ENCODE results near the gene AMPH. TPM values are rescaled to one million over a fixed set of nuclear protein-coding genes. Genes with fewer than 3 reads are reported as not detected.

AMPH gene
- polyA plus RNA-seq, 3 donors: 15.1 to 17.4 (median 16.4) TPM

DNA sequence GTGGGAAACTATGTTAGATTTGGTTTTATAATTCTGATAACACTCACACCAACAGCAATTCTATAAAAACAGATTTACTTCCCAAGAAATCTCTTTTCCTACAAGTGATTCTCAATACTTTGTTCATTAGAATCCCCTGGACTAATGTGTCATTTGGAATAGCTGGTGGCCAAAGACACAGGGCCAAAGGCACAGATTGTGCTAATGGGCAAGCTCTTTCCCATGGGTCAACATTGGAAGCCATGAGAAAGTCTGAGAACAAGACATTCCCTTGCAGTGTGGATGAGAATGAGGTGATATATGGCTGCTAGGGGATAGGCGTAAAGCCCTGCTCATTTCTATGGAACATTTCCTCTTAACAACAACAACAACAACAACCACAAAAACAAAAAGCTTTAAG is 153.8 kb downstream of the AMPH start:
- DNase-seq (ENCODE audit: low read depth in 3 of 3, low spot score in 2 of 3): no peak

DNA sequence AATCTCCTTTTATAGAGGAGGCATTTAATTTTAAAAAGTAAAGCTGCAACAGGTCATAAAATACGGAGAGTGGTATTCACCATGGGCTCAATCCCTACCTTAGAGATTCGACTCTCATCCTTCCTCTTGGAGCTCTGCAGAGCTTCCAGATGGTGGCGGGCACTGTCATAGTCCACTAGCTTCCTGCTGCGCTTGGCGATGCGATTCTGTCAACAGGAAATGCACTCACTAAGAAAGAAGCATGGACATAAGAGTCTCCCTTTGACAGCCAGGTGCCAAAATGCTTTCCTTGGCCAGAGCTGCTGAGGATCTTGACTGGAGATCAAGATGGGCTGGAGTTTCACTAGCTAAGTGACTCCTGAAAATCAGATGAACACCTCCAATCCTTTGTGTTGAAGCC is 154.4 kb downstream of the AMPH start:
- DNase-seq (ENCODE audit: low read depth in 3 of 3, low spot score in 2 of 3): no peak

DNA sequence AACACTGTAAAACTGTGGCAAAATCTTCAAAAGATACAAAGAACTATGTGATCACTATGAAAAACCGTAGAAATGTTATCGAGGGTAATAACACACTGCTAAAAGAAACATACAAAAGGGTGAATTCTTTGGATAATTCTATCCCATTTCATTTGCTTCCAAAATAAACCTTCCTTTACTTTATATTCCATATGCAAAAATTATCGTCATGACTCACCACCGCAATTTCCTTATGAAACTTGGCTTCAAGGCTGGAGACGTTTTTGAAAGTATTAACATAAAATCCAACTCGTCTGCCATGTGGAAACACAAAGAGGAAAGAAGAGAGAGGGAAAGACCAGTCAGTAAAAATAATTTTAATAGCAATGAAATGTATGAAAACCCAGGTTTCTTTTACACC is 165.2 kb downstream of the AMPH start:
- DNase-seq (ENCODE audit: low read depth in 3 of 3, low spot score in 2 of 3): no peak

DNA sequence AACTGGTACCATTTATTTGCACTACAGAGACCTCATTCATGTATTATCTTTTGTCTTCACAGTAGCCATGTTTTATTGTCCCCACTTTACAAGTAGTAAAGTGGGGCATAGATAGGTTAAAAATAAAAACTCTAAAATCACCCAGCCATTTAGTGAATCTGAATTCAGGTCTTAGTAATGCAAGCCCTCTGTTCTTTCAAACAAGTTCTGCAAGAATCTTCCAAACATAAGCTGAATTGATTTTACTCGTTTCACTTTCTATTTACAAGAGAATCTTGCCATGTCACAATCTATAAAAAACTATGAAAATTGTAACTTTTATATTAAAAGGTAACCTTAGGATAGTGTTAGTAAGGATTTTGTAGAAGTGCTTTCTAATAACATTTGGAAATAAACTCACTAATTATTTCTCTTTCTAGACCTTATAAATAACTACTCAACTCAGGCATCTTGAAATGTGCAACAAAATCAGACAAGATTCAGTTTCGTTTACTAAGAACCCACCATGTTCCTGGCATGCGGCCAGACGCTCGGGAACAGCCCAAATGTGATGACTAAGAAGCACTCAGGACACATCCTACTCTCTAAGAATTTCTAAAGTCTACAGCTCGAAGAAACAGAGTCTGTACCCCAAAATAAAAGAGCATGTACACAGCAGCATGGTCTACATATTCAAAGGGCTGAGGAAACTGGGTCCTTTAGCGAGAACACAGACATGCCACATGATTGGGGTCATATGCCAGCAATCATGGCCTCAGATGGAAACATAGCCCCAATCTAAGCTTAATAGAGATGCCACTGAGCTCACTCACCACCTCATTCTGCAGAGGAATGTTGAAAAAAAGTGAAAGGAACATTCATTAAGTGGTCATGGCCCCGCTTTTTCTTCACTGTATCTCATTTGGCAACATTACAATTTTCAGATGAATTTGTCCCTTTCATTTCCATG is 167.6 kb downstream of the AMPH start:
- no peak for DNase-seq (ENCODE audit: low read depth in 3 of 3, low spot score in 2 of 3)

DNA sequence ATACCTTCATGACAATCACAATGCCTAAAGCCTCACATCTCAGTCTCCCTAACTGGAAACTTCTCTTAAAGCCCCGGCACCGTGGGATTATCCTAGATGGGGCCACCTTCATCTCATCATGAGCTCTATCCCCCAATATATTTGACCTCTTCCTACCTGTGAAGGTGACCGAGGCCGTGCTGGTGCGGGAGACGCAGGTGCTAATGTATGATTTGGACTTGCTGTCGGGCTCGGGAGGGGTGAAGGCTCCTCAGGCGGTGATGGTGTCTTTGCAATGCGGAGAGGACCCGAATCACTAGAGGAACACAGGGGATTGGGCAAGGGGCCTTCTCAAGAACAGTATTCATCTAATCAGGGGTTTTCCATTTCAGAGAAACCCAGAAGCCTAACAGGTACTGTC is 168.4 kb downstream of the AMPH start:
- DNase-seq (ENCODE audit: low read depth in 3 of 3, low spot score in 2 of 3): no peak

DNA sequence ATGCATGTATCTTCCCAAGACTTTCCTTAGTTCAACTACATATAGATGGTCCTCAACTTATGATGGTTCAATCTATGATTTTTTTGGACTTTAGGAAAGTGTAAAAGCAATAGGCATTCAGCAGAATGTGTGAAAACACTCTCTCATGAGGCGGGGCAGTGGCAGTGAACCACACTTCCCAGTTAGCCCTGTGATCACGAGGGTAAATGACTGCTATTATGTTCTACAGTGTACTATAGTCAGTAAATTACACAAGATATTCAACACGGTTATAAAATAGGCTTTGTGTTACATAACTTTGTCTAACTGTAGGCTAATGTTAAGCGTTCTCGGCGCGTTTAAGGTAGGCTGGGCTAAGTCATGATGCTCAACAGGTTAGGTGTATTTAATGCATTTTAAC is 169.3 kb downstream of the AMPH start:
- no peak for DNase-seq (ENCODE audit: low read depth in 3 of 3, low spot score in 2 of 3)

DNA sequence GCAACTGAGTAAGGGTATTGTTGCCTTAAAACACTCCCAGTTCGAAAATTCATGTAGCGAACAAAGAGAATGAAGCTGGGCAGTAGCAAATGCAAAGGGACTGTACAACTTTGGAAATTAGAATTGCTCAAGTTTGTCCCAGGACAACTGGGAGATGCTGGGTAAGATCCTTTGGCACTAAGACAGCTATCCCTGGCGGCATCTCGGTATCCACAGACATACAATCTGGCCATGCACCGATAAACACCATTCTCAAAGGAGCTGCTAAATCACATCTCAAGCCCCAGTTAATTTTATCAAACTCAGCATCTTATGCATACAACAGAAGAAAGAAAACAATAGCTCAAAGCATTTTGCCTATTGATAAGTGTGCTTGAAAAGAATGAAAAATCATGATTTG is 177.3 kb downstream of the AMPH start:
- DNase-seq (ENCODE audit: low read depth in 3 of 3, low spot score in 2 of 3): no peak

DNA sequence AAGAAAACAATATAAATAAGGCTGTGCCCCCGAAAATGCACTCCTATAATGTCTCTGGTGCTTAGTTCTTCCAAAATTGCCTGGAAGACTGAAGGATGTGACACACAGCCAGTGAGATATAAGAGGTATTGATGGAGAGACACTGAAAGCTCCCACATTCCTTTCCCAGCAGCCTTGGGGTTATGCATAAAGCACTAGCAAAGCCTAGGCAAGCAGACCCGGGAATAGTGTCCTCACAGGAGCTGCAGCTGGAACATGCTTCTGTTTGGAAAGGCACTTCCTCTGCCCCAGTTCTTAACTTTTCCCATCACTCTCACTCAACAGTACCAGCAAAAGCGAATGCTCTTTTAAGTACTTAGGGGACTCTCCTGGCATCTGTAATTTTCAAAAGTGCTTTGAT is 178.0 kb downstream of the AMPH start:
- DNase-seq (ENCODE audit: low read depth in 3 of 3, low spot score in 2 of 3): peak in 1 of 3 donors; percentile 27

DNA sequence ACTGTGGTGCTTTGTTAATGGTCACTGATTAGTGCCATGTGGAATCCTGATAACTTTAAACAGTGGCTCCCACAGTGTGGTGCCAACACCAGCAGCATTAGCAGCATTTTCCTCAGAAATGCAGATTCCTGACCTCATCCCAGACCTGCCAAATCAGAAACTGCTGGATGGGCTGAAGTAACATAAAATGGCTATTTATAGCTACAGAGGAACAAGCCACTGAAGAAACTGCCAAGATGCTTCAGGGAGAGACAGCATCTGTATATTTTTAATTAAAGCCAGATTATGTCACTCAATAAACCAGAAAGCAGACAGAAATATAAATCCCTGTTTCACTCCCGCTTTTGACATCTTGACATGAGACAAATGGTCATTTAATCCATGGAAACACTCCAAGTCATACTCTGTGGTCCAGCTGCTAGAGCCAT is 178.5 kb downstream of the AMPH start:
- DNase-seq (ENCODE audit: low read depth in 3 of 3, low spot score in 2 of 3): peak in 2 of 3 donors; percentile 27 to 31

DNA sequence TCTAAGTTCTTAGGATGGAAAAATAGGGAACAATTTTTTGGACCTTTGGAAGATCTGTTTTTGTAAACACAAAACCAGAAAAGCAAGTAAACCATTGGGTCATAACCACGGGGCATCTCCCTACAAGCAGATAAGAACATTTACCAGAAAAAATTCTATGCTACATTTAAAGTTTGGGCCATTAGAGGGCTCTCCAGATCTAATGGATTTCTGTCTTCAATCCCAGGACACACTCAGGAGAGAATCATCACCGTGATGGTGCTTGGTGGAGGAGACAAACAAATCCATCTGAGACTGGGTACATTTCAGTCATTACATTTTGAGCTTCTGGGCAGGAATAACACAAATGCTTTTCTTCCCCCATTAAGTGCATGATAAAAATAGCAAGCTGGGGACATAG is 179.3 kb downstream of the AMPH start:
- DNase-seq (ENCODE audit: low read depth in 3 of 3, low spot score in 2 of 3): no peak

DNA sequence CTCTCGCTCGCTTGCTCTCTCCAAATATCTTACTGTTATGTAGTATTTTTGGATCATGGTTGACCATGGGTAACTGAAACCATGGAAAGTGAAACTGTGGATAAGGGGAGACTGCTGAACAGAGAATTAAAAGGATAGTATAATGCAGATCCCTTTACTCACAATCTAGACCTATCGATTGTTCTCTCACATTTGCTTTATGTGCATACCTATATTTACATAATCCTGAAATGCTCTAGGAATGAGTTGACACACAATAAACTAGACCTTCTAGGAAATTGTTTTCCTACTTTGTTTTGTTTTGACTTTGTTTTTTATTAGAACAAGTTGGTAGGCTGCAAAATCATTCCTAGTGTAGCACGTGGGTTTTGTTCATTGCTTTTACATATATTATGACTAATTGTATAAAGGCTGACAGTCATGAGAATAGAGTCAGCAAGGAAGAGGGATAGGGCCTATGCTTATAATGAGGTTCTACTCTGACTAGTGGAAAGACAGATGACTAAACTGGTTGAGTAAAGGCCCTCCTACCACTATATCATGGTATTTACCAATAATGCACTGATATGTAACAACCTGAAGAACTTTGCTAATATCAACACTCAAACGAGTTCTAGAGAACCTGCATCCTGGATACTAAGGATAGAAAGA is 182.5 kb downstream of the AMPH start:
- DNase-seq (ENCODE audit: low read depth in 3 of 3, low spot score in 2 of 3): no peak

DNA sequence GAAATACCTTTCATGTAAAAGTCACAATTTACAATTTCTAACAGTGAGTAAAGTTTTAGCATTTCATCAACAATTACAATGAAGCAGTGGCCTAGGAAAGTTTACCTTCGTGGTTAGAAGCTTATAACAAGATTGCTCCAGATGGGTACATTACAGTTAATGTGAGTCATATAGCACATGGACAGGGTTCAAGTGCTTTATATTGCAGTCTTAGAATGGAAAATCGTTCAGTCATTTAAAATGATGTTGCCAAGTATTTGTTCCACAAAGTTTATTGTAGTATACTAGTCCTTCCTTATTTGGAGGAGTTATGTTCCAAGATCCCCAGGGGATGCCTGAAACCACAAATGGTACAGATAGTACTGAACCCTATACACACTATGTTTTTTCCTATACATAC is 183.1 kb downstream of the AMPH start:
- no peak for DNase-seq (ENCODE audit: low read depth in 3 of 3, low spot score in 2 of 3)

DNA sequence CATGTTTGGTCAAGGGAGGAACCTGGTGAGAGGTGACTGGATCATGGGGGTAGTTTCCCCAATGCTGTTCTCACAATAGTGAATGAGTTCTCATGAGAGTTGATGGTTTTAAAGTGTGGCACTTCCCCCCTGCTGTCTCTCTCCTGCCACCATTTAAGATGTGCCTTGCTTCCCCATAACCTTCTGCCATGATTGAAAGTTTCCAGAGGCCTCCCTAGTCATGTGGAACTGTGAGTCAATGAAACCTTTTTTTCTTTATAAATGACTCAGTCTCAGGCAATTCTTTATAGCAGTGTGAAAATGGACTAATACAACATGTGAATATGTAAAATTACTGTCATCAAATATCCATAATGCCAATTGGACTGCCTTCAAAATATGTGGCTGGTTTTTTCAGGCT is 192.2 kb downstream of the AMPH start:
- no peak for DNase-seq (ENCODE audit: low read depth in 3 of 3, low spot score in 2 of 3)

DNA sequence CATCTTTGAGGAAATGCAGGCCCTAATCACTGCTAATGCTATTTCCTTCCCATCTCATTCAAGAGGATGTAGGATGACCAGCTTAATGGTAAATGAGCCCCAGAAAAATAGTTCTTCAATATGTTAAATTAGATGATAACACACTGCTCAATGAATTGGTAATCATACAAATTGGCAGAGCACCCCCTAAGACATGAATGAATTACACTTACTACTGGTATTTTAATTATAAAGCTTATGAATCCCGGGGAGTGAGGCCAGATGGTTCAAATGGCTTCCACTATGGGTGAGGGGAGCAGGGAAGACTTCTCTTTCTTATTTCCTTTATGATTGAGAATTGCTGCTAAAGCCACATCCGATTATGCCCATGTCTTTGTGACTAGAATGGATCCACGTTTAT is 198.5 kb downstream of the AMPH start:
- DNase-seq (ENCODE audit: low read depth in 3 of 3, low spot score in 2 of 3): no peak

DNA sequence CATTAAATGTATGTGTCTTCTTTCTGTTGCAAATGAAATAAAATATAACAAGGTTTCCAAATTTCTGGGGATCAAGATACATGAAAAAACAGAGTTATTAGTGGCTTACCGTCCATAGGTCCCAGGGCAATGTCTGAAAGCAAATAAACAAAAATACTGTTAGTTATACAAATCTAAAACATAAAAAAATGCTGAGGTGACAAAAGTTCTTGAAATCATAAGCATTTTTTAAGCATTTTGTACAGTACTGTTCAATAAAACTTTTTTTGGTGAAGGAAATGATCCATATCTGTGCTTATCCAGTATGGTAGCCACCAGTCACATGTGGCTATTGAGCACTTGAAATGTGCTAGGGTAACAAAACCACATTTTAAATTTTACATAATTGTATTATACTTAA is 199.1 kb downstream of the AMPH start:
- no peak for DNase-seq (ENCODE audit: low read depth in 3 of 3, low spot score in 2 of 3)

DNA sequence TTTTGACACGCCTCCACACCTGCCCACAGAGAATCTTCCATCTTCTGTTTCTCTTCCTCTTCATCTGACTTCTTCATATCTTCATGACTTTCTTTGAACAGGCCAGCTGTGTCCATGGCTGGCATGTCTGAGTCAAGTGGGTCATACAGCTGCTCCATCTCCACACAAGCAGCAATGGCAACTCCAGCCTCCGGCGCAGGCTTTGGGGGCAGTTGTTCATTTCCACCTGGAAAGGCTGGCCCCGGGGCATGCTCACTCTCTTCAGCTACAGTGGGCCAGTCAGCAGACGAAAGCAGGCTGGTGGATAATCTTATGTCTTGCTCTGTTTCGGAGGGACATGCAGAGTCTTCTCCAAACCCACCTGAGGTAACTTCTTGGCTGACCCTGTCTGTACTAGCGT is 202.1 kb downstream of the AMPH start:
- DNase-seq (ENCODE audit: low read depth in 3 of 3, low spot score in 2 of 3): no peak

DNA sequence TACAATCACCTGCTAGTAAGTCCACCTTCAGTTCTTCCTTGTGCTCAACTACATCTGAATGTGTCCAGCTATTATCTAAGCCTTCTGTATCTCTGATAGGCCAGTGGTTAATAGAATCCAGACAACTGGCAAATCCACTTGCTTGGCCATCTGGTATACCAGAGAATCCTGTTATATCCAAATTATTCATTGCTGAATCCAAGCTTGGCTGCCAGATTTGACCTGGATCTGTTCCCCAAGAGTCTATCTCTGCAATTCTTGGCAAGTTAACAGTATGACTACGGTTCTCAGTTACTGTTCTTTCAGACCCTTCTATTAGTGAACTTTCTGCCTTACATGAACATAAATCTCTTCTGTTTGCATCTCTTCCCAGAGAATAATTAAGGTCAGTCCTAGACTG is 203.1 kb downstream of the AMPH start:
- DNase-seq (ENCODE audit: low read depth in 3 of 3, low spot score in 2 of 3): no peak

DNA sequence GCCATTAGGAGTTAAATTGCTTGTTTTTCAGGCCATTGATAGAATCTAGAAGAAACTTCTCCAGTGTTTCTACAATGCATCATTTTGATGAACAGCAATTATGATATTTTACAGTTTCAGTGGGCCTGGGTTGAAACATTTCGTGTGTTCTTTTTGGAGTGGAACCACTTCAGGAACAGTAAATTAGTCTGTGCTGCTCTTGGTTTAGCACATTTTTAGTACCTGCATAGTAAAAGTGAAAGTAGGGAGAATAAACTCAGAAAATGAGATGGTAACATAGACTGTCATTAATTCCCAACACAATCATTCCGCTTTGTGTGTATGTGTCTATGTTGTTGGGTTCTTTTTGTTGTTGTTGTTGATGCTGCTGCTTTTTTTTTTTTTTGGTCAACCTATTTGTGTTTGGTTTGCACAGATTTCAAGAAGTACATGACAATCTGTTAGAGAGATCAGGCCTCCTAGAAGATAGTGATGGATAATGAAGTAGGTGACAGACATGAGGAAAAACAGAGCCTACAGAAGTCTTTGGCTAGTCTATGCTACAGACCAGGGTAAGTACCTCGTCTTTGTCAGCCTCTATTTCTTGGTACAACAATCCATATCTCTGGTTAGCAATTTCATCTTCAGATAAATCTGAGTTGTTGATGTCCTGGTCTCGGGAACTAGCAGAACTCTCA is 203.8 kb downstream of the AMPH start:
- DNase-seq (ENCODE audit: low read depth in 3 of 3, low spot score in 2 of 3): no peak

DNA sequence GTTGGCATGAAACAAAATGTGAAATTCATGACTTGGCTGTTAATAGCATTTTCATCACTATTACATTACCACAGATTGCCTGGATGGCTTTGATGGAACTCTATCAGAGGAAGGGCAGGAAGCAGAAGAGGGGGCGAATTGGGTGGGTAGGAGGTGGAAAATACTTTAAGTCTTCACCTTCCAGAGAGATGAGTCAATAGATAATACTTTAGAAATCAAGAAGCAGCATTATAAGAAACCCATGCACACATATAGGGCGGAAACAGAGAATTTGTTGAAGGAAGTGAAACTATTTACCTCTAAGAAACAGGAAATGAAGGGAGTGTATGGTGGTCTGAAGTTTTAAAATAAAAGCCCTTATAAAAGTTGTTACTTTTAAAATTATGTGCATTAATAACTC is 205.7 kb downstream of the AMPH start:
- no peak for DNase-seq (ENCODE audit: low read depth in 3 of 3, low spot score in 2 of 3)

DNA sequence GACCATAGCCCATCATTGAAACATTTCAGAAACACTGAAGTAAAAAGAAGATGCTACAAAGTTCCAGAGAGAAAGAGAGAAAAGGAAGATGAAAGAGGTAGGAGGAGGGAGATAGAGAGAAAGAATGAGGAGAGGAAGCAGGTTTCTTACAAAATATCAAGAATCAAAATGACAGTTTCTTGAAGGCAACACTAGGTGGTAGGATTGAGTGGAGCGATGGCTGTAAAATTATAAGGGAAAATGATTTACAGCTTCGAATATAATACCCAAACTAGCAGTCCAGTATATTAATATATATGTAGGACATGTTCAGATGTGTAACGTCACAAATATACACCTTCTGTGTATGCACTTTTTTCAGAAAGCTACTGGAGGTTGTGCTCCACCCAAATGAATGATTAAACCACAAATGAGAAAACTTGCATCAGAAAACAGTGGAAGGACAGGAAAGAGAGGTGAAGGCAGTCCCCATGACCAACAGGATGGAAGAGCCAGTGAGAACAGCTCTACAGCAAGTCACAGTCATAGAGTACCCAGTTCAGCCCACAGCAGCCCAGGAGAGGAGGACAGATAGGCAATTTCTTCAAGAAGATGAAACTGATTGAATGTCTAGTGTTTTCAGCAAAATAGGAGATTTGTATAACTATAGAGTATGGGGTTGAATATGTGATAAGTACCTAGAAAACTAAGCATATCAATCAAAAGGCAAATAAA is 206.3 kb downstream of the AMPH start:
- no peak for DNase-seq (ENCODE audit: low read depth in 3 of 3, low spot score in 2 of 3)

DNA sequence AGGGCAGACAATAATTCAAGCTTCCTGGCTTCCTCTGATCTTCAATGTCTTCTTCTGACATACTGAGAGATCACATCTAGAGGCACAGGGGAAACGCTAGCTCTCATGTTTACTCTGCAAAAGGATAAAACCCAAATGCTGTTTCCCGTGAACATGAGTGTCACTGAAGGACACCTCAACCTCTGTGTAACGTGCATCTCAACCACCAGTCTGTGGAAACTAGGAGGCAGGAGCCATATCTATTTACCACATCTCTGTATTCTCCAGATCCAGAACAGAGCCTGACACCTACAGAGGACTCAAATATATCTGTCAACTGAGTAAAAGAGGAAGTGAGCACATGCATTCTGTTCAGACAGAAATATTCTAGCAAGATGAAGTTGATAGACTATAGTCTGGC is 217.4 kb downstream of the AMPH start:
- no peak for DNase-seq (ENCODE audit: low read depth in 3 of 3, low spot score in 2 of 3)

Measured in right renal cortex interstitium (tissue), 3 donors.